Measurements from ENCODE around the gene INPP5A. TPM values are rescaled to one million over a fixed set of nuclear protein-coding genes. Genes with fewer than 3 reads are reported as not detected.

Gene INPP5A
- total and polyA plus RNA-seq, 5 donors from 2014 or later: 0.66 to 21.3 (median 1.0) TPM

- Histone ChIP-seq H3K27ac (ENCODE audit: insufficient read depth, low read length, poor library complexity, severe bottlenecking) (no peak overlapping the region), H3K4me1 (ENCODE audit: control insufficient read depth, insufficient read depth, low read length, poor library complexity, severe bottlenecking) (no peaks in the 10 kb centered on the region), H3K4me3 (ENCODE audit: low read depth, low read length) (no peak overlapping the region), H3K27me3 (ENCODE audit: control insufficient read depth, insufficient read depth, low read length) (no peaks in the 10 kb centered on the region), H3K36me3 (ENCODE audit: control insufficient read depth, insufficient read depth, low read length) (no peaks in the 10 kb centered on the region), H3K9me3 (ENCODE audit: control insufficient read depth in 2 of 2, low read length in 2 of 2) (no peaks in the 10 kb centered on the region)
- ATAC-seq (ENCODE audit: low read depth in 2 of 2) (no peak), DNase-seq (no peak)
- Mint-ChIP-seq H3K4me3 (no peak overlapping the region), H3K27me3 (no peaks in the 10 kb centered on the region), H3K4me1 (peaks cover 4 to 7% (median 6%) of the 10 kb centered on the region in 4 donors), H3K36me3 (peaks cover 26% of the 10 kb centered on the region), H3K9me3 (peaks cover 0 to 1% (median 0%) of the 10 kb centered on the region in 7 donors), H3K27ac (no peak overlapping the region)
These were observed 113.1 kb downstream of the INPP5A start for GRCh38 chr10:132650611-132651250.

GRCh38 chr10:132651511-132652029 lies 114.0 kb downstream of the INPP5A start:
- H3K27ac Mint-ChIP-seq: peak overlapping the region in 2 of 3 donors; percentile 29 to 74
- Histone ChIP-seq H3K27ac (ENCODE audit: insufficient read depth, low read length, poor library complexity, severe bottlenecking) (no peak overlapping the region), H3K4me3 (ENCODE audit: low read depth, low read length) (no peak overlapping the region), H3K4me1 (ENCODE audit: control insufficient read depth, insufficient read depth, low read length, poor library complexity, severe bottlenecking) (no peaks in the 10 kb centered on the region), H3K9me3 (ENCODE audit: control insufficient read depth in 2 of 2, low read length in 2 of 2) (no peaks in the 10 kb centered on the region), H3K36me3 (ENCODE audit: control insufficient read depth, insufficient read depth, low read length) (no peaks in the 10 kb centered on the region), H3K27me3 (ENCODE audit: control insufficient read depth, insufficient read depth, low read length) (no peaks in the 10 kb centered on the region)
- peaks cover 4 to 7% (median 6%) of the 10 kb centered on the region in 4 donors for H3K4me1 Mint-ChIP-seq
- DNase-seq (no peak), ATAC-seq (ENCODE audit: low read depth in 2 of 2) (peak in 1 of 2 donors; percentile 12)
- H3K9me3 Mint-ChIP-seq: peaks cover 0 to 1% (median 0%) of the 10 kb centered on the region in 7 donors
- peaks cover 26% of the 10 kb centered on the region for H3K36me3 Mint-ChIP-seq
- no peaks in the 10 kb centered on the region for H3K27me3 Mint-ChIP-seq
- H3K4me3 Mint-ChIP-seq: no peak overlapping the region

GRCh38 chr10:132652446-132652845 lies 114.9 kb downstream of the INPP5A start:
- no peaks in the 10 kb centered on the region for H3K9me3 ChIP-seq (ENCODE audit: control insufficient read depth in 2 of 2, low read length in 2 of 2)
- no peak overlapping the region for H3K27ac ChIP-seq (ENCODE audit: insufficient read depth, low read length, poor library complexity, severe bottlenecking)
- no peaks in the 10 kb centered on the region for H3K4me1 ChIP-seq (ENCODE audit: control insufficient read depth, insufficient read depth, low read length, poor library complexity, severe bottlenecking)
- no peaks in the 10 kb centered on the region for H3K27me3 Mint-ChIP-seq
- peaks cover 0 to 1% (median 0%) of the 10 kb centered on the region in 7 donors for H3K9me3 Mint-ChIP-seq
- DNase-seq (no peak), ATAC-seq (ENCODE audit: low read depth in 2 of 2) (no peak)
- no peaks in the 10 kb centered on the region for H3K27me3 ChIP-seq (ENCODE audit: control insufficient read depth, insufficient read depth, low read length)
- no peak overlapping the region for H3K4me3 Mint-ChIP-seq
- H3K4me3 ChIP-seq (ENCODE audit: low read depth, low read length): no peak overlapping the region
- H3K36me3 Mint-ChIP-seq: peaks cover 23% of the 10 kb centered on the region
- H3K36me3 ChIP-seq (ENCODE audit: control insufficient read depth, insufficient read depth, low read length): no peaks in the 10 kb centered on the region
- H3K27ac Mint-ChIP-seq: no peak overlapping the region
- peaks cover 4 to 7% (median 6%) of the 10 kb centered on the region in 4 donors for H3K4me1 Mint-ChIP-seq

GRCh38 chr10:132652936-132653590 lies 115.5 kb downstream of the INPP5A start:
- no peaks in the 10 kb centered on the region for H3K36me3 ChIP-seq (ENCODE audit: control insufficient read depth, insufficient read depth, low read length)
- Mint-ChIP-seq H3K27me3 (no peaks in the 10 kb centered on the region), H3K4me3 (no peak overlapping the region), H3K9me3 (peaks cover 0 to 1% (median 0%) of the 10 kb centered on the region in 7 donors), H3K27ac (no peak overlapping the region), H3K36me3 (peaks cover 23% of the 10 kb centered on the region), H3K4me1 (peaks cover 4 to 7% (median 6%) of the 10 kb centered on the region in 4 donors)
- no peaks in the 10 kb centered on the region for H3K27me3 ChIP-seq (ENCODE audit: control insufficient read depth, insufficient read depth, low read length)
- no peak overlapping the region for H3K27ac ChIP-seq (ENCODE audit: insufficient read depth, low read length, poor library complexity, severe bottlenecking)
- no peak overlapping the region for H3K4me3 ChIP-seq (ENCODE audit: low read depth, low read length)
- H3K9me3 ChIP-seq (ENCODE audit: control insufficient read depth in 2 of 2, low read length in 2 of 2): no peaks in the 10 kb centered on the region
- no peak for ATAC-seq (ENCODE audit: low read depth in 2 of 2)
- no peak for DNase-seq
- no peaks in the 10 kb centered on the region for H3K4me1 ChIP-seq (ENCODE audit: control insufficient read depth, insufficient read depth, low read length, poor library complexity, severe bottlenecking)

- Histone ChIP-seq H3K4me3 (ENCODE audit: low read depth, low read length) (no peak overlapping the region), H3K27ac (ENCODE audit: insufficient read depth, low read length, poor library complexity, severe bottlenecking) (no peak overlapping the region), H3K4me1 (ENCODE audit: control insufficient read depth, insufficient read depth, low read length, poor library complexity, severe bottlenecking) (no peaks in the 10 kb centered on the region), H3K9me3 (ENCODE audit: control insufficient read depth in 2 of 2, low read length in 2 of 2) (no peaks in the 10 kb centered on the region), H3K27me3 (ENCODE audit: control insufficient read depth, insufficient read depth, low read length) (no peaks in the 10 kb centered on the region), H3K36me3 (ENCODE audit: control insufficient read depth, insufficient read depth, low read length) (no peaks in the 10 kb centered on the region)
- DNase-seq (no peak), ATAC-seq (ENCODE audit: low read depth in 2 of 2) (no peak)
- Mint-ChIP-seq H3K4me1 (peaks cover 2 to 7% (median 4%) of the 10 kb centered on the region in 4 donors), H3K27ac (no peak overlapping the region), H3K36me3 (peaks cover 24% of the 10 kb centered on the region), H3K4me3 (no peak overlapping the region), H3K9me3 (peaks cover 0 to 1% (median 0%) of the 10 kb centered on the region in 7 donors), H3K27me3 (no peaks in the 10 kb centered on the region)
These were observed 116.1 kb downstream of the INPP5A start for GRCh38 chr10:132653721-132654120.

- Histone ChIP-seq H3K36me3 (ENCODE audit: control insufficient read depth, insufficient read depth, low read length) (no peaks in the 10 kb centered on the region), H3K27ac (ENCODE audit: insufficient read depth, low read length, poor library complexity, severe bottlenecking) (no peak overlapping the region), H3K4me1 (ENCODE audit: control insufficient read depth, insufficient read depth, low read length, poor library complexity, severe bottlenecking) (no peaks in the 10 kb centered on the region), H3K4me3 (ENCODE audit: low read depth, low read length) (no peak overlapping the region), H3K27me3 (ENCODE audit: control insufficient read depth, insufficient read depth, low read length) (no peaks in the 10 kb centered on the region), H3K9me3 (ENCODE audit: control insufficient read depth in 2 of 2, low read length in 2 of 2) (no peaks in the 10 kb centered on the region)
- no peak for DNase-seq
- Mint-ChIP-seq H3K4me3 (no peak overlapping the region), H3K27ac (no peak overlapping the region), H3K4me1 (peaks cover 0 to 5% (median 4%) of the 10 kb centered on the region in 4 donors), H3K27me3 (no peaks in the 10 kb centered on the region), H3K9me3 (peaks cover 0 to 1% (median 0%) of the 10 kb centered on the region in 7 donors), H3K36me3 (peaks cover 20% of the 10 kb centered on the region)
- ATAC-seq (ENCODE audit: low read depth in 2 of 2): no peak
These were observed 116.6 kb downstream of the INPP5A start for GRCh38 chr10:132654121-132654571.

GRCh38 chr10:132654708-132655661 lies 117.4 kb downstream of the INPP5A start:
- DNase-seq (peak in 2 of 3 donors; percentile 41 to 45), ATAC-seq (ENCODE audit: low read depth in 2 of 2) (peak in 1 of 2 donors; percentile 41)
- no peaks in the 10 kb centered on the region for H3K27me3 ChIP-seq (ENCODE audit: control insufficient read depth, insufficient read depth, low read length)
- Mint-ChIP-seq H3K4me3 (no peak overlapping the region), H3K4me1 (peaks cover 0 to 4% (median 4%) of the 10 kb centered on the region in 4 donors), H3K27me3 (no peaks in the 10 kb centered on the region), H3K9me3 (peaks cover 0 to 1% (median 0%) of the 10 kb centered on the region in 7 donors), H3K36me3 (peaks cover 18% of the 10 kb centered on the region), H3K27ac (peak overlapping the region in 1 of 3 donors; percentile 60)
- no peak overlapping the region for H3K4me3 ChIP-seq (ENCODE audit: low read depth, low read length)
- no peaks in the 10 kb centered on the region for H3K36me3 ChIP-seq (ENCODE audit: control insufficient read depth, insufficient read depth, low read length)
- H3K9me3 ChIP-seq (ENCODE audit: control insufficient read depth in 2 of 2, low read length in 2 of 2): no peaks in the 10 kb centered on the region
- H3K27ac ChIP-seq (ENCODE audit: insufficient read depth, low read length, poor library complexity, severe bottlenecking): no peak overlapping the region
- H3K4me1 ChIP-seq (ENCODE audit: control insufficient read depth, insufficient read depth, low read length, poor library complexity, severe bottlenecking): no peaks in the 10 kb centered on the region

Data from CD4-positive, CD25-positive, alpha-beta regulatory T cell (primary cell).